GM12875 (cell line): ENCODE results near the gene ADCY9.
"Not testable (repeated sequence)": the region's sequence is repeated elsewhere in the genome, so short reads cannot be mapped to it uniquely, and the experiment has no call there.

Experiments
- H3K4me3 ChIP-seq: one replicate; pipeline ENCODE4 v1.5.1; 2011; ENCODE audit warnings: low read depth, low read length, control low read depth
- TF ChIP-seq, protein P1 (sequence below): IDR thresholded peaks from 2 replicates; pipeline ENCODE4 v1.5.1; 2011; ENCODE audit warnings: low read depth, mild to moderate bottlenecking, control low read depth, inconsistent platforms, low read length, moderate library complexity, borderline replicate concordance; ENCODE audit not compliant: insufficient read depth

Gene ADCY9

DNA sequence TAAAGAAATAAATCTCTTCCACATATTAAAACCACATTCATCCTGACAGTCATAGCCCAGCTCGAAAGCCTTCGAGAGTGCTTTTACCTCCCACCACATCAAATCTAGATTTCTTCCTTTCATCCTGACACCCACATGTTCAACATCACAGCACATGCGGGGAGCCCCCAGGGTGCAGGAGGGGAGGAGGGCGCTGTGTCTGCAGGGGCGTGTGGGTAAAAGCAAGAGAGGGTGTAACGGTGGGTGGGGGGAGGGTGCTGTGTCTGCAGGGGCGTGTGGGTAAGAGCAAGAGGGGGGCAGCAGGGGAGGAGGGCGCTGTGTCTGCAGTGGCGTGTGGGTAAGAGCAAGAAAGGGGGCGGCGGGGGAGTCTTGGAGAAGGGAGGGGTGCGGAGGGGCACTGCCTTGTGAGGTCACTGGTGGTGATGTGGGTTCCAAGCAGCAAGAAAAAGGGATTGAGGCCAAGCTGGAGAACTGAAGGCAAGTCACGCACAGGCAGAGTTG, 34.7 kb downstream of the ADCY9 start:
- TF ChIP-seq, protein P1, sequence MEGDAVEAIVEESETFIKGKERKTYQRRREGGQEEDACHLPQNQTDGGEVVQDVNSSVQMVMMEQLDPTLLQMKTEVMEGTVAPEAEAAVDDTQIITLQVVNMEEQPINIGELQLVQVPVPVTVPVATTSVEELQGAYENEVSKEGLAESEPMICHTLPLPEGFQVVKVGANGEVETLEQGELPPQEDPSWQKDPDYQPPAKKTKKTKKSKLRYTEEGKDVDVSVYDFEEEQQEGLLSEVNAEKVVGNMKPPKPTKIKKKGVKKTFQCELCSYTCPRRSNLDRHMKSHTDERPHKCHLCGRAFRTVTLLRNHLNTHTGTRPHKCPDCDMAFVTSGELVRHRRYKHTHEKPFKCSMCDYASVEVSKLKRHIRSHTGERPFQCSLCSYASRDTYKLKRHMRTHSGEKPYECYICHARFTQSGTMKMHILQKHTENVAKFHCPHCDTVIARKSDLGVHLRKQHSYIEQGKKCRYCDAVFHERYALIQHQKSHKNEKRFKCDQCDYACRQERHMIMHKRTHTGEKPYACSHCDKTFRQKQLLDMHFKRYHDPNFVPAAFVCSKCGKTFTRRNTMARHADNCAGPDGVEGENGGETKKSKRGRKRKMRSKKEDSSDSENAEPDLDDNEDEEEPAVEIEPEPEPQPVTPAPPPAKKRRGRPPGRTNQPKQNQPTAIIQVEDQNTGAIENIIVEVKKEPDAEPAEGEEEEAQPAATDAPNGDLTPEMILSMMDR: no peak
- H3K4me3 ChIP-seq: no peak overlapping the region

DNA sequence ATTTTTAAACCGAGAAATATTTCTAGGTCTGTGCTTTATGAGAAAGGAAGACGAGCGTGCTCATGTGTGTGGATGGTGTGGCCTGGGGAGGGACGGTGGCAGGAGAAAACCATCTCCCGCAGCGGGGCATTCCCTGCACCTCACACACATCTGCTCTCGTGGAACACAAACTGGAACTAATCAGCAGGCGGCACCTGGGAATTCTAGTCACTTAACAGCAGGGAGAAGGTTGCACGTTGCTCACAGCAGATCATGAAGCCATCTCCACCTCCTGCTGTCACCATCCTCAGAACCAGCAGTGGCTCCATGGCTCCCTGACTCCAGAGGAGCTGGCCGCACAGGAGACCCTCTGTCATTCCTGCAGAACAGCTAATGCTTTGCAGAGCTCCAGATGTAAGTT, 35.2 kb downstream of the ADCY9 start:
- no peak overlapping the region for H3K4me3 ChIP-seq
- TF ChIP-seq, protein P1: no peak

DNA sequence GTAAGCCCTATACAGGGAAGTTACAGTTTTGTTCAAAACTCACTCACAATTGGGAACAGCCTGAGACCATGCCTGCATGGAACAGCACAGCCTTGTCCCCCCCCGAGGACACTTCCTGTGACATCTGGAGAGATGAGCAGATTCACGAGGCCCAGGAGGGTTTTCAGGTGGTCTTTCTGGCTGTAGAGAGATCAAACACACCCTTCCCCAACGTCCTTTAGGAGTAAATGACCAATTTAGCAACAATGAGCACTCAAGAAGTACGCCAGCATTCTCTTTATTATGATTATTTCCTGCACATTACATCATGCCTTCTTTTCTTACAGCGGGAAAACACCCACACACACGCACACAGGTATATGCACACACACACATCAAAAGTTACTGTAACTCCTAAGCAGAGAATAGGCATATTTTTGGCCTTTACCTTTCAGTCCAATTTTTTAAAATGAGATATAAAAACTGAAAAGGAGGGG, 39.0 kb downstream of the ADCY9 start:
- H3K4me3 ChIP-seq: no peak overlapping the region
- TF ChIP-seq, protein P1: no peak

DNA sequence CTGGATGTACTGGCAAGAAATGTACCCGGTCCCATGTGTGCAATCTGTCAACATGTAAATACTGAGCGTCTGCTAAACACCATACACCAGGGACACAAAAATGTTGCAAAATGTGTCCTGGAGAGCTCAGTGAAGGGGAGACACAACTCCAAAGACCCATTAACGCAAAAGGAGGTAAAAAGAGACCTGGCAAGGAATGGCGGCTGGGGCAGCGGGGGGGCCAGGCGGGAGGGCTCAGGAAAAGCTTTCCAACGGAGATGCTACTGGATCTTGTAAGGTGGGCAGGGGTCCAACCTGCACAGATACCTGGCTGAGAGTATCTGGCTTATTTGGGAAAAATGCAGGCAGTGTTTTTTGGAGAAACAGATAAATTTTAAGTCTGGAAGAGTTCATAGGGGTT, 40.7 kb downstream of the ADCY9 start:
- TF ChIP-seq, protein P1: no peak
- H3K4me3 ChIP-seq: no peak overlapping the region

DNA sequence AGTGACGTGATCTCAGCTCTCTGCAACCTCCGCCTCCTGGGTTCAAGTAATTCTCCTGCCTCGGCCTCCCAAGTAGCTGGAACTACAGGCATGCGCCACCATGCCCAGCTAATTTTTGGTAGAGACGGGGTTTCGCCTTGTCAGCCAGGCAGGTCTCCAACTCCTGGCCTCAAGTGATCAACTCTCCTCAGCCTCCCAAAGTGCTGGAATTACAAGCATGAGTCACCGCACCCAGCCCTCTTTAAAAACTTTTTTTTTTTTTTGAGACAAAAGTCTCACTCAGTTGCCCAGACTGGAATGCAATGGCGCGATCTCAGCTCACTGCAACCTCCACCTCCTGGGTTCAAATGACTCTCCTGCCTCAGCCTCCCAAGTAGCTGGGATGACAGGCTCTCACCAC, 43.1 kb downstream of the ADCY9 start:
- not testable (repeated sequence) for H3K4me3 ChIP-seq

DNA sequence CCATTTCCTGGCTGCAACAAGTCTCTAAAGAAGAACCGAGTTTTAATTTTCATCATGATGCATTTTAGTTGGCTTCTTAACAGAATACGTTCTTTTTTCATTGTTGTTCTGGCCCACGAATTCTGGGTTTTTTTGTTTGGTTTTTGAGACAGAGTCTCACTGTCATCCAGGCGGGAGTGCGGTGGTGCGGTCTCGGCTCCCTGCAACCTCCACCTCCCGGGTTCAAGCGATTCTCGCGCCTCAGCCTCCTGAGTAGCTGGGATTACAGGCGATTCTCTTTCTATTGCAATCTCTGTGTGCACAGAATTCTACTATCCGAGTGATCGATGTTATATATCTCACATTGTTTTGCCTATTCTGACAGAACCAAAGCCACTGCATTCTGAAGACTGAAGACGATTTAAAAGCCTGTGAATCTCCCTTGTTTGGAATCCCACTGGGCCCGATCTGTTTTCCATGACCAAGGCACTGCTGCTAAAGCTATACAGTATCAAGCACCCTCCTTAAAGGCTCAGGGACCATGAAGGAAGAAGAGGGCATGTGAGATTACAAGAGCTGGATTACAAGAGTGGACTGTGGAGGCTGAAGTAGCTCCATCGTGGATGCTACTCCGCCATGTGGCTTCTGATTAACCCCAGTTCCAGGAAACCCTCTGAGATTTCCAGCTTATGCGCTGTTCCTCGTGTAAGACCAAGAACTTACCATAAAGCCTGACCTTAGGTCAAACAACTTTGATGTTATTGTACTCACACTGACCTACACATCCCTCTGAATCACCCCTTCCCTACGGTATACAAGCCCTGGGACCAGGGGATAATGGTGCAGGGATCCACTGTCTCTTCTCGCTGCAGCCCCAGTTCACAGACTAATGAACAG, 44.3 kb downstream of the ADCY9 start:
- TF ChIP-seq, protein P1: no peak
- no peak overlapping the region for H3K4me3 ChIP-seq

DNA sequence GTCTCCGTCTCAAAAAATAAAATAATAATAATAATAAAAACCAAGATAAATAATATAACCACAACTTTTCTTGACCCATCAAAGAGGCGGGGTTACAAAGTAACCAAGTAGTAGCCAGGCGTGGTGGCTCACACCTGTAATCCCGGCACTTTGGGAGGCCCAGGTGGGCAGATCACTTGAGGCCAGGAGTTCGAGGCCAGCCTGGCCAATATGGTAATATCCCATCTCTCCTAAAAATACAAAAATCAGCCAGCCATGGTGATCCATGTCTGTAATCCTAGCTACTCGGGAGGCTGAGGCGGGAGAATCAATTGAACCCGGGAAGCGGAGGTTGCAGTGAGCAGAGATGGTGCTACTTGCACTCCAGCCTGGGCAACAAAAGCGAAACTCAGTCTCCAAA, 45.3 kb downstream of the ADCY9 start:
- TF ChIP-seq, protein P1: no peak
- no peak overlapping the region for H3K4me3 ChIP-seq
